Tibial nerve (tissue), 4 donors: ENCODE measurements around the gene TBC1D22A. TPM values are rescaled to one million over a fixed set of nuclear protein-coding genes. Genes with fewer than 3 reads are reported as not detected.

Experiments
- DNase-seq, 2 donors: peaks; one replicate each; pipeline ENCODE4 v3.0.0-alpha.2; 2019; ENCODE audit warnings: low spot score in 2 of 2
- H3K27ac ChIP-seq, 4 donors: fragments of 200-600 bp; sonication (generic) in 3 of 4; one replicate each; pipeline ENCODE4 v1.5.1; 2017 to 2019; ENCODE audit warnings: mild to moderate bottlenecking in 1 of 4
- H3K27me3 ChIP-seq, 2 donors: fragments of 200-600 bp; sonication (generic) in 1 of 2; one replicate each; pipeline versions ENCODE4 v1.5.1 to v1.6.0; 2017 to 2019
- H3K36me3 ChIP-seq, 3 donors: fragments of 200-600 bp; sonication (generic); one replicate each; pipeline ENCODE4 v1.5.1; 2018 to 2019
- H3K4me1 ChIP-seq, 4 donors: fragments of 200-600 bp; sonication (generic) in 3 of 4; one replicate each; pipeline ENCODE4 v1.5.1; 2017 to 2019
- H3K4me3 ChIP-seq, 4 donors: fragments of 200-600 bp; sonication (generic) in 3 of 4; one replicate each; pipeline ENCODE4 v1.5.1; 2017 to 2019; ENCODE audit warnings: mild to moderate bottlenecking in 1 of 4, moderate library complexity in 1 of 4
- H3K9me3 ChIP-seq, 4 donors: fragments of 200-600 bp; sonication (generic) in 3 of 4; one replicate each; pipeline ENCODE4 v1.5.1; 2017 to 2019
- EP300 ChIP-seq, 2 donors: sonication (generic); formaldehyde crosslinking; IDR thresholded peaks; one replicate each; pipeline ENCODE4 v1.6.1; 2017; ENCODE audit warnings: antibody characterized with exemption in 2 of 2, mild to moderate bottlenecking in 1 of 2
- POLR2A ChIP-seq, 2 donors: fragments of 450-650 bp; IDR thresholded peaks; one replicate each; pipeline ENCODE4 v1.6.1; 2017; ENCODE audit warnings: antibody characterized with exemption in 2 of 2, mild to moderate bottlenecking in 2 of 2, moderate library complexity in 2 of 2
- WGBS, 2 donors: methylation state at CpG; one replicate each; pipeline ENCODE4 v1.1.5; 2018; 5-methylcytosine and 5-hydroxymethylcytosine counted together
- total RNA-seq, 4 donors: library from RNA; depleted of rRNA; stranded (reverse); fragments of >200 nt; gene quantifications; one replicate each; pipeline ENCODE4 v1.1.0, GENCODE V29; 2016
- TF ChIP-seq, protein P1 (sequence below), 5 experiments: fragments of 200-600 bp in 3 of 5; fragments of 450-650 bp in 2 of 5; sonication (generic) in 3 of 5; IDR thresholded peaks; one replicate each; pipeline ENCODE4 v1.5.1; 2016 to 2019; ENCODE audit warnings: antibody characterized with exemption in 5 of 5, mild to moderate bottlenecking in 3 of 5, moderate library complexity in 2 of 5

Gene TBC1D22A
- total RNA-seq, 4 donors from 2014 or later: 27.3 to 35.4 (median 29.3) TPM

DNA sequence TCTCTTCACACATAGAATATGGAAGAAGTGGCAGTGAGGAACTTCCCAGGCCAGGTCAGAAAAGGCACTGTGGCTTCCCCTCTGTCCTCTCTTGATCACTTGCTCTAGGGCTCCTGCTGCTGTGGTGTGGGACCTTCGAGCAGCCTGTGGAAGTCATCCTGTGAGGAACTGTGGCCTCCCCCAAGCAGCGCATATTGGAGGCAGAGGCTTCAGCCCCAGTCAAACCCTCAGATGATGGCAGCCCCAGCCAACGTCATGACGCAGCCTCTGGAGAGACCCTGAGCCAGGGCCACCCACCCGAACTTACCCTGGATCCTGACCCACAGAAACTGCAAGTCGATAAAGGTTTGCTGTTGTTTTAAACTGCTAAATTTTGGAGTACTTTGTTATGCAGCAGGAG, 444.9 kb downstream of the TBC1D22A start:
- no peaks in the 10 kb centered on the region for H3K27me3 ChIP-seq
- 90 to 94% methylated on average over 6 of the region's 6 CpGs for WGBS, 2 donors
- H3K9me3 ChIP-seq: no peaks in the 10 kb centered on the region
- no peak overlapping the region for H3K4me3 ChIP-seq
- no peaks in the 10 kb centered on the region for H3K36me3 ChIP-seq
- H3K27ac ChIP-seq: no peak overlapping the region
- TF ChIP-seq POLR2A (IDR thresholded peaks at IDR 0.05): no peak
- TF ChIP-seq, protein P1, sequence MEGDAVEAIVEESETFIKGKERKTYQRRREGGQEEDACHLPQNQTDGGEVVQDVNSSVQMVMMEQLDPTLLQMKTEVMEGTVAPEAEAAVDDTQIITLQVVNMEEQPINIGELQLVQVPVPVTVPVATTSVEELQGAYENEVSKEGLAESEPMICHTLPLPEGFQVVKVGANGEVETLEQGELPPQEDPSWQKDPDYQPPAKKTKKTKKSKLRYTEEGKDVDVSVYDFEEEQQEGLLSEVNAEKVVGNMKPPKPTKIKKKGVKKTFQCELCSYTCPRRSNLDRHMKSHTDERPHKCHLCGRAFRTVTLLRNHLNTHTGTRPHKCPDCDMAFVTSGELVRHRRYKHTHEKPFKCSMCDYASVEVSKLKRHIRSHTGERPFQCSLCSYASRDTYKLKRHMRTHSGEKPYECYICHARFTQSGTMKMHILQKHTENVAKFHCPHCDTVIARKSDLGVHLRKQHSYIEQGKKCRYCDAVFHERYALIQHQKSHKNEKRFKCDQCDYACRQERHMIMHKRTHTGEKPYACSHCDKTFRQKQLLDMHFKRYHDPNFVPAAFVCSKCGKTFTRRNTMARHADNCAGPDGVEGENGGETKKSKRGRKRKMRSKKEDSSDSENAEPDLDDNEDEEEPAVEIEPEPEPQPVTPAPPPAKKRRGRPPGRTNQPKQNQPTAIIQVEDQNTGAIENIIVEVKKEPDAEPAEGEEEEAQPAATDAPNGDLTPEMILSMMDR (IDR thresholded peaks at IDR 0.05): no peak
- DNase-seq: no peak
- H3K4me1 ChIP-seq: no peaks in the 10 kb centered on the region

DNA sequence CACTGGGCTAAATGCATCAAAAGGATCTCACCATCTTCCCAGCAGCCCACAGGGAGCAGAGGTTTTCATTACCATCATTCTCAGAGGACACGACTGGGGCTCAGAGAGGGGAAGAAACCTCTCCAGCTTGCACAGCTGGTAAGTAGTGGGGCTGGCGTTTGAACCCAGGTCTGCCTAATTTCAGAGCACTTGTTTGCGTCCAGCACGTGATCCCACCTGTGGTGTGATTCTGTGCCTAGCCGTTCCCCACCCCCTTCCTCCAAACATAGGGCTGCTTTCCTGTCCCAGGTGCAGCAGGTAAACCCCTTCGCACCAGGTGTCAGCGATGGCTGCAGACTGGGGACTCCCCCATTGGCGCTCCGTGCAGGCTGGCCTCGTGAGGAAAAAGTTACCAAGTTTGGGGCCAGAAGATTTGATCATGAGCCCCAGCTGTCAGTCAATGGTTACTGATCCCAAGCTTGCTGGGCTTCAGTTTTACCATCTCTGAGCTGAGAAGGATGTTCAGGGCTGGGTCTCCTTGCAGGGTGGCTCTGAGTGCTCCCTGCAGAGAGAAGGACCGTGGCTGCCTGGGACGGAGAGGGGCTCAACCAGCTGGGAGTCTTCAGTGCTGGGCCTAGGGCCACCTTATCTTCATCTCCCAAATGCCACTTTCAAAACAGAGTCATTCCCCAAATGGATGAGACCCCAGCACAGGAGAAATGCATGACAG, 445.6 kb downstream of the TBC1D22A start:
- H3K27ac ChIP-seq: no peak overlapping the region
- no peak for DNase-seq
- WGBS, 2 donors: 89 to 96% methylated on average over 11 to 12 of the region's 12 CpGs
- no peak overlapping the region for H3K4me3 ChIP-seq
- no peaks in the 10 kb centered on the region for H3K36me3 ChIP-seq
- TF ChIP-seq, protein P1 (IDR thresholded peaks at IDR 0.05): no peak
- TF ChIP-seq POLR2A (IDR thresholded peaks at IDR 0.05) (no peak), EP300 (IDR thresholded peaks at IDR 0.05) (no peak)
- no peaks in the 10 kb centered on the region for H3K27me3 ChIP-seq
- H3K4me1 ChIP-seq: no peaks in the 10 kb centered on the region
- H3K9me3 ChIP-seq: no peaks in the 10 kb centered on the region

DNA sequence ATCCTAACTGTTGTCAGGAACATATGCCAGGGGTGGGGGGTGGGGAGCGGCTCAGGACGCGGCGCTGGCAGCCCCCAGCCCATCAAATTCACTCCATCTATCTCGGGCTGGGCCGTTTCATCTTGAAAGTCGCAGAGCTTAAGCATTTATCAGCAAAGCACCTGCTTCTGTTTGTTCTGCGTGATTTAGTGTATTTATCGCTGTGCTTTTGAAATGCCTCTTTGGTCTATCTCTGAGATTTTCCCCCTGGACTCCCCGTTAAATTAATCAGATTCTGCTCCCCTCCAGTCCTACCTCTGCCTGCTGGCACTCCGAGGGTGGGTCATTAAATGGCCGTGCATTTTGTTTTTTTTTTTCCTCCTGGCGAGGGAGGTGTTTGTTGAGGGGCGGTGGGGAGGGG, 446.2 kb downstream of the TBC1D22A start:
- no peak for DNase-seq
- Histone ChIP-seq H3K27ac (no peak overlapping the region), H3K4me1 (no peaks in the 10 kb centered on the region), H3K4me3 (no peak overlapping the region), H3K27me3 (no peaks in the 10 kb centered on the region), H3K9me3 (no peaks in the 10 kb centered on the region), H3K36me3 (no peaks in the 10 kb centered on the region)
- 83 to 88% methylated on average over 14 of the region's 14 CpGs for WGBS, 2 donors
- no peak for TF ChIP-seq EP300 (IDR thresholded peaks at IDR 0.05)
- TF ChIP-seq, protein P1 (IDR thresholded peaks at IDR 0.05): no peak
- no peak for TF ChIP-seq POLR2A (IDR thresholded peaks at IDR 0.05)

DNA sequence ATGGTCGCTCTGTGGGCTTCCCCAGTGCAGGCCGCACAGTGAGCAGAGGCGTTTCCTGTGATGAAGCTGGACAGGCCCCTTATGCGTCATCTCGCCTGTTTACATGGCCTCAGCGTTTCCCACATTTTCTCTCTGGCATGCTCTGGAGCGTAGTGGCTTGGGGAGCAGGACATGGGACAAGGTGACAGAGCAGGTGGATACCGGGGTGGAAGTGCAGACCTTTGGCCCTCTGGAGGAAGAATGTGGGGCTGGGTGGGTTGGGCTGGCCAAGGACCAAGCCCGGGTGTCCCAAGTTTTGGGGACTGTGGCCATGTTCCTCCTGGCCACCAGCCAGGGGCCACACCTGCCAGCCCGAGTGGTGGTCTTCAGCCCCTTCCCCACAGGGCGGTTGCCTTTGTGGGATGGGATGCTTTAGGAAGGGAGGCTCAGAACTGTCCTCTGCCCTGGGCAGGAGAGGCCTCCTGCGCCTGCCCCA, 446.6 kb downstream of the TBC1D22A start:
- Histone ChIP-seq H3K4me1 (no peaks in the 10 kb centered on the region), H3K9me3 (no peaks in the 10 kb centered on the region), H3K27me3 (no peaks in the 10 kb centered on the region), H3K27ac (no peak overlapping the region), H3K4me3 (no peak overlapping the region), H3K36me3 (no peaks in the 10 kb centered on the region)
- WGBS, 2 donors: 82 to 89% methylated on average over 11 to 12 of the region's 12 CpGs
- TF ChIP-seq POLR2A (IDR thresholded peaks at IDR 0.05) (no peak), EP300 (IDR thresholded peaks at IDR 0.05) (no peak)
- TF ChIP-seq, protein P1 (IDR thresholded peaks at IDR 0.05): no peak
- no peak for DNase-seq

DNA sequence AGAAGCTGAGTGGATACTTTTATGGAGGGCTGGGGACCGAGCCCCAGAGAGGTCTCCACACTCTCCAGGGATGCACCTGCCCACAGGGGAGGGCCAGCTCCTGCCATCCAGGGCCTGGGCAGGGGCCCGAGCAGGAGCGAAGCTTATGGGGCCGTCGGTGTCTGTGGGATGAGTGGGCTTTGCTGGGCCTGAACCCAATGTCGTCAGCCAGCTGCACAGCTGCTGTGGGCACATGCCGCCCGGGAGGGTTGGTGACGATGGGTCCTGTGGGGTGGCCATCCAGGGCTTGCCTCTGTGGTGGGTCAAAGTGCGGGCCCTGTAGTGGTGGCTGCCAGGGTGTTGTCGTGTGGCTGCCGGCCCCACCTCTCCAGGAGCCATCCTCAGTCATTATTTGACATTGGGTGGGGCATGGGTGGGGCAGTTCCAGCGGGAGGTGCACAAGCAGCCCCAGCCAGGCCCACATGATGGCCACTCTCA, 447.1 kb downstream of the TBC1D22A start:
- TF ChIP-seq, protein P1 (IDR thresholded peaks at IDR 0.05): no peak
- TF ChIP-seq EP300 (IDR thresholded peaks at IDR 0.05) (no peak), POLR2A (IDR thresholded peaks at IDR 0.05) (no peak)
- DNase-seq: no peak
- Histone ChIP-seq H3K27ac (no peak overlapping the region), H3K4me1 (no peaks in the 10 kb centered on the region), H3K4me3 (no peak overlapping the region), H3K9me3 (no peaks in the 10 kb centered on the region), H3K36me3 (no peaks in the 10 kb centered on the region), H3K27me3 (no peaks in the 10 kb centered on the region)
- 92% methylated on average over 10 to 12 of the region's 13 CpGs for WGBS, 2 donors
